ENCODE measurements around the gene LINC00237.

DNA sequence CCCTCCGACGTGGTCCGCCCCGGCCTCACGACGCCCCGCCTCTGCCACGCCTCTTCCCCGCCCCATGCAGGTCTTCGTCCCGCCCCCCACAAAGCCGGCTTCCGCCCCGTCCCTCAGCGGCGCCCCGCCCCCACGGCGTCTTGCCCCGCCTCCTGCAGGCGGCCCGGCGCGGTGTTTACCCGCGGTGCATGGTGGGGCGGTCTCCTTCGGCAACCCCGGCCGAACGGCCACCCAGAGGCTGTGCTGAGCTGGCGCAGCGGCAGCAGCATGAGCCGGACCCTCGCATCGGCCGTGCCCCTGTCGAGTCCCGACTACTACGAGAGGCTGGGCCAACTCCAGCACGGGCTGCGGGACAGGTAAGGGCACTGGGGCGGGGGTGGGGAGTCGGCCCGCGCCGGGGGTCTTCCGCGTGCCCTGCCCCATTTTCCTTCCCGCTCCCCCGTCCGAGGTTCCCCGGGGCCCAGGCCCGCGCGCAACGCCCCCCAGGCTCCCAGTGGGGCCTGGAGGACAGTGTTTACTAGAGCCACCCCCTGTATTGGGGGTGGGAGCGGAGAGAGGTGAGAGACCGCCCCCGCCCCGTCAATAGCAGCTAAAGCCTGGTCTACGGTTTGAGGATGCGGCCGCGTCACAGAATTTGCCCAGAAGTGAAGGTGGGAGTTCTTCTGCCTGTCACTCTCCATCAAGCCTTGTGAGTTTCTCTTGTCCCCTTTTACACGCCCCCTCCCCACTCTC lies 19.9 kb upstream of the LINC00237 start, which contains the start of gene KIZ:
- TF ChIP-seq POLR2AphosphoS5 (IDR thresholded peaks at IDR 0.05; ENCODE audit: low read depth) (peak; percentile 87), CTCF (IDR thresholded peaks at IDR 0.05; ENCODE audit: insufficient read depth, low read length) (peak; percentile 15), GABPA (IDR thresholded peaks at IDR 0.05; ENCODE audit: low read depth) (no peak), SPI1 (IDR thresholded peaks at IDR 0.05; ENCODE audit: borderline replicate concordance, low read depth) (no peak)
